IMR-90 (cell line): Measurements from ENCODE around the gene CEBPZ. TPM values are rescaled to one million over a fixed set of nuclear protein-coding genes. Genes with fewer than 3 reads are reported as not detected.

Source experiments
- ATAC-seq: fragments of 200-7000 bp; cut with Tn5 transposase; 2 replicates; pipeline ENCODE4 v1.9.1; 2020; ENCODE audit warnings: low read depth, mild to moderate bottlenecking, moderate library complexity
- BruUV-seq: library from RNA; stranded (reverse); fragments of 400-500 nt; replicated peaks from 2 replicates; lab custom pipeline; 2021; lab: Mats Ljungman, UMichigan
- CTCF ChIA-PET: fragments of 300-600 bp; formaldehyde crosslinking; extraction: SDS; loops from one replicate; lab custom pipeline; 2021; ENCODE audit warnings: antibody characterized with exemption; lab: Yijun Ruan, JAX
- POLR2A ChIA-PET: fragments of 300-600 bp; sonication (Branson Sonifier 250); formaldehyde crosslinking; loops from one replicate; lab custom pipeline; 2022; ENCODE audit warnings: antibody characterized with exemption; ENCODE audit not compliant: unreplicated experiment; lab: Charles Lee
- DNase-seq: peaks from one replicate; pipeline ENCODE4 v3.0.0; 2013
- H2AFZ ChIP-seq: replicated peaks from 2 replicates; pipeline ENCODE3; 2013; ENCODE audit warnings: low read length, mild to moderate bottlenecking; ENCODE audit not compliant: poor library complexity
- H2AK5ac ChIP-seq: 2 replicates; pipeline ENCODE4 v1.6.1; 2013; ENCODE audit warnings: low read depth, low read length, inconsistent platforms
- H2AK9ac ChIP-seq: replicated peaks from 2 replicates; pipeline ENCODE3; 2013; ENCODE audit warnings: mild to moderate bottlenecking, low read depth, low read length, moderate library complexity; ENCODE audit not compliant: poor library complexity
- H2BK120ac ChIP-seq: 2 replicates; pipeline ENCODE4 v1.6.1; 2013; ENCODE audit warnings: low read depth, low read length, inconsistent platforms
- H2BK15ac ChIP-seq: 3 replicates; pipeline ENCODE4 v1.6.1; 2013; ENCODE audit warnings: low read depth, low read length, inconsistent platforms
- H2BK20ac ChIP-seq: 2 replicates; pipeline ENCODE4 v1.6.1; 2013; ENCODE audit warnings: low read depth, mild to moderate bottlenecking, inconsistent platforms, low read length, moderate library complexity
- H2BK5ac ChIP-seq: 2 replicates; pipeline ENCODE4 v1.6.1; 2013; ENCODE audit warnings: mild to moderate bottlenecking, low read depth, low read length, inconsistent platforms; ENCODE audit not compliant: poor library complexity, severe bottlenecking
- H3K14ac ChIP-seq: replicated peaks from 2 replicates; pipeline ENCODE4 v1.6.1; 2013; ENCODE audit warnings: low read depth, low read length, inconsistent platforms
- H3K18ac ChIP-seq: 2 replicates; pipeline ENCODE4 v1.6.1; 2013; ENCODE audit warnings: low read depth, low read length, control low read depth
- H3K23ac ChIP-seq: 2 replicates; pipeline ENCODE4 v1.6.1; 2013; ENCODE audit warnings: low read depth, low read length, inconsistent platforms
- H3K27ac ChIP-seq: 2 replicates; pipeline ENCODE4 v1.5.1; 2013; ENCODE audit warnings: mild to moderate bottlenecking, control low read depth, low read length; ENCODE audit not compliant: insufficient read depth
- H3K27me3 ChIP-seq: 2 replicates; pipeline ENCODE4 v1.6.1; 2013; ENCODE audit warnings: low read length; ENCODE audit not compliant: control insufficient read depth, insufficient read depth
- H3K36me3 ChIP-seq: 2 replicates; pipeline ENCODE4 v1.6.1; 2013; ENCODE audit warnings: low read length, mixed read lengths; ENCODE audit not compliant: control insufficient read depth, insufficient read depth
- H3K4ac ChIP-seq: 2 replicates; pipeline ENCODE4 v1.6.1; 2013; ENCODE audit warnings: low read depth, low read length, inconsistent platforms
- H3K4me1 ChIP-seq: 2 replicates; pipeline ENCODE4 v1.6.1; 2013; ENCODE audit warnings: low read length, mixed read lengths; ENCODE audit not compliant: control insufficient read depth, insufficient read depth
- H3K4me2 ChIP-seq: 2 replicates; pipeline ENCODE4 v1.6.1; 2013; ENCODE audit warnings: low read depth, mild to moderate bottlenecking, control low read depth, low read length, moderate library complexity
- H3K4me3 ChIP-seq: 2 replicates; pipeline ENCODE4 v1.5.1; 2013; ENCODE audit warnings: low read depth, mild to moderate bottlenecking, control low read depth, low read length, moderate library complexity; ENCODE audit not compliant: insufficient read depth
- H3K56ac ChIP-seq: 2 replicates; pipeline ENCODE4 v1.6.1; 2013; ENCODE audit warnings: low read length, inconsistent platforms; ENCODE audit not compliant: insufficient read depth; ENCODE audit errors: extremely low read depth
- H3K79me1 ChIP-seq, 2 experiments: 2 replicates each; pipeline ENCODE4 v1.6.1; 2013; ENCODE audit warnings: low read length in 2 of 2, inconsistent platforms in 1 of 2, low read depth in 1 of 2
- H3K9ac ChIP-seq: 2 replicates; pipeline ENCODE4 v1.6.1; 2013; ENCODE audit warnings: low read depth, low read length, control low read depth
- H3K9me1 ChIP-seq: 2 replicates; pipeline ENCODE4 v1.6.1; 2013; ENCODE audit warnings: low read length, inconsistent platforms; ENCODE audit not compliant: insufficient read depth
- H3K9me3 ChIP-seq: 2 replicates; pipeline ENCODE4 v1.6.1; 2013; ENCODE audit warnings: low read length; ENCODE audit not compliant: control insufficient read depth, insufficient read depth
- H4K20me1 ChIP-seq: 2 replicates; pipeline ENCODE4 v1.6.1; 2013; ENCODE audit warnings: low read length, inconsistent platforms; ENCODE audit not compliant: insufficient read depth
- H4K5ac ChIP-seq: 2 replicates; pipeline ENCODE4 v1.6.1; 2013; ENCODE audit warnings: mild to moderate bottlenecking, low read depth, low read length, control low read depth
- H4K8ac ChIP-seq, 2 experiments: 2 replicates each; pipeline ENCODE4 v1.6.1; 2013; ENCODE audit warnings: low read depth in 2 of 2, low read length in 2 of 2, control low read depth in 1 of 2, inconsistent platforms in 1 of 2
- H4K91ac ChIP-seq: 2 replicates; pipeline ENCODE4 v1.6.1; 2013; ENCODE audit warnings: low read depth, low read length, inconsistent platforms; ENCODE audit not compliant: insufficient read depth
- BHLHE40 ChIP-seq: fragments of 150-350 bp; IDR thresholded peaks from 2 replicates; pipeline ENCODE4 v1.6.1; 2016; ENCODE audit warnings: mild to moderate bottlenecking, low read depth, low read length
- CHD1 ChIP-seq: IDR thresholded peaks from 2 replicates; pipeline ENCODE4 v1.6.1; 2012; ENCODE audit warnings: low read depth, low read length, improper control_type of control experiment
- FOS ChIP-seq: fragments of 150-350 bp; IDR thresholded peaks from 2 replicates; pipeline ENCODE4 v1.6.1; 2016; ENCODE audit warnings: low read depth, low read length
- MAFK ChIP-seq: IDR thresholded peaks from 2 replicates; pipeline ENCODE4 v1.6.1; 2012; ENCODE audit warnings: low read depth, low read length, improper control_type of control experiment
- MAZ ChIP-seq: IDR thresholded peaks from 2 replicates; pipeline ENCODE4 v1.6.1; 2012; ENCODE audit warnings: low read depth, mild to moderate bottlenecking, low read length, improper control_type of control experiment, moderate library complexity, borderline replicate concordance
- POLR2A ChIP-seq: IDR thresholded peaks from 2 replicates; pipeline ENCODE4 v1.6.1; 2012; ENCODE audit warnings: mild to moderate bottlenecking, low read depth, low read length
- RCOR1 ChIP-seq: IDR thresholded peaks from 2 replicates; pipeline ENCODE4 v1.6.1; 2012; ENCODE audit warnings: mild to moderate bottlenecking, low read length, improper control_type of control experiment; ENCODE audit not compliant: insufficient replicate concordance
- WGBS, 2 experiments: methylation state at CpG; one replicate each; pipeline versions ENCODE4 v1.1.5 to v1.1.7; 2013; ENCODE audit warnings: missing lambda C conversion rate in 2 of 2; ENCODE audit not compliant: insufficient read length in 1 of 2; ENCODE audit errors: extremely low coverage in 2 of 2; 5-methylcytosine and 5-hydroxymethylcytosine counted together
- dilution Hi-C: fragments of 300-500 bp; cut with HindIII; formaldehyde crosslinking; loops from one replicate; pipeline ENCODE4 v1.14.3; 2018; ENCODE audit warnings: low sequenced_read_pairs; ENCODE audit not compliant: unreplicated experiment
- in situ Hi-C: fragments of 300-500 bp; cut with MboI; formaldehyde crosslinking; loops from 3 replicates; pipeline ENCODE4 v1.14.3; 2019; ENCODE audit warnings: low sequenced_read_pairs, inconsistent platforms, mixed read lengths
- intact Hi-C: fragments of 100-400 bp; cut with micrococcal nuclease; formaldehyde crosslinking; loops from 2 replicates; pipeline ENCODE4 v1.10.0; 2022
- polyA plus RNA-seq, 3 experiments: library from polyadenylated mRNA; depleted of rRNA; stranded (reverse); fragments of >200 nt; gene quantifications; 2 replicates each; pipeline ENCODE4 v1.2.3, GENCODE V29; 2012; ENCODE audit warnings: low replicate concordance in 1 of 3
- total RNA-seq: library from RNA; depleted of rRNA; stranded (reverse); fragments of >200 nt; gene quantifications from 2 replicates; pipeline ENCODE4 v1.2.3, GENCODE V29; 2012

The CEBPZ gene
- total and polyA plus RNA-seq, 2 of the 4 experiments (the other 2 are of a cell fraction) = 9.4 to 33.3 TPM

DNA sequence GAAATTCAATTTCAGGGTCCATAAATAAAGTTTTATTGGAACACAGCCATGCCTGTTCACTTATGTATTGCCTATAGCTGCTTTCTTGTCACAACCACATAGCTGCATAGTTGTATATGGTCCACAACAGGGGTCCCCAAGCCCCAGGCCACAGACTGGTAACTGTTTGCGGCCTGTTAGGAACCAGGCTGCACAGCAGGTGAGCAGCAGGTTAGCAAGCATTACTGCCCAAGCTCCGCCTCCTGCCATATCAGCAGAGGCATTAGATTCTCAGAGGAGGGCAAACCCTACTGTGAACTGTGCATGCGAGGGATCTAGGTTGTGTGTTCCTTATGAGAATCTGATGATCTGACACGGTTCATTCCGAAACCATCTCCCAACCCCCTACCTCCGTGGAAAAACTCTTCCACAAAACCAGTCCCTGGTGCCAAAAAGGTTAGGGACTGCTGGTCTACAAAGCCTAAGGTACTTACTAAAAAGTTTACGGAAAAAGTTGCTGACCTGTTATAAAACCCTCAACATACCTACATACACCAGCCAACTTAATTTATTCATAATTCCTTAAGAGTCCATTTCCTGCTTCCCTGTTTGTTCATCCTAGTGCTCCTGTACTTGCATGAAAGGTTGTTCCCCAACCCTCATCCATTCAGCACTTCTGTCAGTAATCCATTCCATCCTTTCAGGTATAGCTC, 40.1 kb upstream of the CEBPZ start:
- no peak overlapping the region for H4K91ac ChIP-seq
- no peak overlapping the region for H3K56ac ChIP-seq
- no peak overlapping the region for H2BK120ac ChIP-seq
- no peak overlapping the region for H2AFZ ChIP-seq
- DNase-seq (no peak), ATAC-seq (no peak)
- H4K8ac ChIP-seq = no peak overlapping the region
- H3K18ac ChIP-seq = no peak overlapping the region
- H3K4me1 ChIP-seq = peaks cover 4% of the 10 kb centered on the region; the same call in 1 of the 2 replicates
- no peaks in the 10 kb centered on the region for H3K27me3 ChIP-seq
- H3K14ac ChIP-seq = no peak overlapping the region
- peaks cover 2% of the 10 kb centered on the region; the same call in 1 of the 2 replicates for H3K9me1 ChIP-seq
- no peak overlapping the region; the same call in 1 of the 2 replicates for H3K23ac ChIP-seq
- H3K9ac ChIP-seq = no peak overlapping the region
- ChIA-PET POLR2A (no interaction called here), CTCF (no interaction called here)
- no peak overlapping the region for H2BK15ac ChIP-seq
- dilution Hi-C loops (no loop called here), intact Hi-C loops (no loop called here), in situ Hi-C loops (no loop called here)
- TF ChIP-seq POLR2A (no peak), FOS (no peak), MAZ (no peak), MAFK (no peak; the same call in 1 of the 2 replicates), BHLHE40 (no peak), CHD1 (no peak), RCOR1 (no peak)
- no CpG with 5 or more reads among the region's 7 CpGs for WGBS, 2 experiments
- H3K27ac ChIP-seq = no peak overlapping the region
- H4K5ac ChIP-seq = no peak overlapping the region
- H4K20me1 ChIP-seq = no peaks in the 10 kb centered on the region
- H3K9me3 ChIP-seq = no peaks in the 10 kb centered on the region
- no peak overlapping the region for H3K4me3 ChIP-seq
- H2BK5ac ChIP-seq = no peak overlapping the region
- no peak overlapping the region for H2AK9ac ChIP-seq
- H3K4me2 ChIP-seq = no peak overlapping the region
- H2AK5ac ChIP-seq = no peak overlapping the region
- H3K79me1 ChIP-seq = peaks cover 3 to 12% of the 10 kb centered on the region in 2 experiments; a peak in 3 of 4 replicates
- H2BK20ac ChIP-seq = no peak overlapping the region
- BruUV-seq = no TSS peak
- no peak overlapping the region for H3K4ac ChIP-seq
- peaks cover 16% of the 10 kb centered on the region for H3K36me3 ChIP-seq
